OCI-M2 (cell line): Measurements from ENCODE around the gene EHD4.

Source experiments
- DNase-seq: peaks from one replicate; lab custom pipeline; 2025; ENCODE audit not compliant: unreplicated experiment; lab: John Stamatoyannopoulos, UW

EHD4 gene

DNA sequence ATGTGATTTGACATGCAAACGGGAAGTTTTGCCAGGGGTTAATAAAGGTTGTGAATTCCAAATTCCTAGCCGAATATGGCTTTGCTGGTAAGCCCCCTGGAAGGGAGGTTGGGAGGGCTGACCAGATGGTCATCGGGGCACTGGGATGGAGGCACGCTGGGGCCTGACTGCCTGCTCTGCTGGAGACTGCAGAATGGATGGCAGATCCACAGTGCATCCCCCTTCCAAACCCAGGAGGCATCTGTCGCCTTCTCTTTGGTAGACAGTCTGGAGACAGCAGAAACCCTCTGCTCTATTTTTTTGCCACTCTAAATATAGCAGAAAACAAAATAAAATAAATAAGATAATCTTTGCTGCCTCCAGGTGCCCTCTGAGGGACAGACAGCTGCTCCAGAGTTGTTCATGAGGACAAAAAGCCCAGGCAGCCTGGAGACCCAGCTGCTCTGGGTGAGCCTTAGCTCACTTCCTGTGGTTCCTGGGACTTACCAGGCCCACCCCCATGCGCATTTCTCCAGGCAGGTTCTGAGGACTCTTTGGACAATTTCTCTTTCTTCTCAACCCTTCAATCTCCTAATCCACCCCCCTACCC, 72.4 kb downstream of the EHD4 start:
- DNase-seq, result no peak

- no peak for DNase-seq
Measured at GRCh38 chr15:41897363-41897799, 75.0 kb downstream of the EHD4 start.

- DNase-seq, result no peak
Measured at GRCh38 chr15:41896566-41896965, 75.8 kb downstream of the EHD4 start.

DNA sequence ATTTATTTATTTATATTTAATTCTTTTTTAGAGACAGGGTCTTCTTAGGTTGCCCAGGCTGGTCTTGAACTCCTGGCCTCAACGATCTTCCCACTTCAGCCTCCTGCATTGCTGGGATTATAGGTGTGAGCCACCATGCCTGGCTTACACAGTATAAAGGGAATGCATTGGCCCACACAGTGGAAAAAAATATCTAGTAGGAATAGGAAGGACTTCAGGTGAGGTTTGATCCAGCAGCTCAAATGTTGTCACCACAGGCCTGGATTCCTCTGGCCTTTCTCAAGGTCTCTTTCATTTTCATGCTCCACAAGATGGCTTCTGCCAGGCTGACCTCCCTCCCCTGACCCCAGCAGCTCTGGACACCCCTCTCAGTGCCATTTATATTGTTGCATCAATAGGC, 76.4 kb downstream of the EHD4 start:
- no peak for DNase-seq

GRCh38 chr15:41895491-41895890, 76.9 kb downstream of the EHD4 start:
- no peak for DNase-seq

DNA sequence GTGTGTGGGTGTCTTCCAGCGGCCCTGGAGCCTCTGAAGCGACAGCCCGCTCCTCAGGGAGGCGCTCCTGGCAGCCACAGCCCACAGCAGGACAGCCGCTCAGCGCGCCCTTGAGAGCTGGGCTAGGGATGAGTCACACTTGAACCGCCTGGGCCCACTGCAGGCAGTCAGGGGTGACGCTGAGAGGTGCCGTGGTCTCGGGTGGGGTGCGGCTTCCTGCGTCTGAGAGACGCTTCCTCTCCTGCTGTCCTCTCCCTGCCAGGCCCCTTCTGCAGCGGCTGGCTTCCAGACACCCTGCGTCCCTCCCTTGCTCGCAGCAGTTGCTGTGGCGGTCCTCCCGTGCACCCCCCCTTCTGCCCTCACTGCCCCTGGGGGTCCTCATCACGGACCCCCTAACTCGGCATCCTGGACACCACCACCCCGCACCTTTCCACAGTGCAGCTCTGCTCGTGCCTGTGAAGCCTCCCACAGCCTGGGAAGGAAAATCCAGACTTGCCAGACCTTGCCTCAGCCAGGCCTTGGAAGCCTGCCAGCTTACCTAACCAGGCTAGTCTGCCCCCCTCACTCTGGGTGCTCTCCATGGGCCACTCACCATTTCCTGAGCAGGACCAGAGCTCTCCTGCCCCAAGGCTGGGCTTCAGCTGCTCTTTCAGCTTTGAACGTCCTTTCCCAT, 77.4 kb downstream of the EHD4 start:
- DNase-seq, result no peak

DNA sequence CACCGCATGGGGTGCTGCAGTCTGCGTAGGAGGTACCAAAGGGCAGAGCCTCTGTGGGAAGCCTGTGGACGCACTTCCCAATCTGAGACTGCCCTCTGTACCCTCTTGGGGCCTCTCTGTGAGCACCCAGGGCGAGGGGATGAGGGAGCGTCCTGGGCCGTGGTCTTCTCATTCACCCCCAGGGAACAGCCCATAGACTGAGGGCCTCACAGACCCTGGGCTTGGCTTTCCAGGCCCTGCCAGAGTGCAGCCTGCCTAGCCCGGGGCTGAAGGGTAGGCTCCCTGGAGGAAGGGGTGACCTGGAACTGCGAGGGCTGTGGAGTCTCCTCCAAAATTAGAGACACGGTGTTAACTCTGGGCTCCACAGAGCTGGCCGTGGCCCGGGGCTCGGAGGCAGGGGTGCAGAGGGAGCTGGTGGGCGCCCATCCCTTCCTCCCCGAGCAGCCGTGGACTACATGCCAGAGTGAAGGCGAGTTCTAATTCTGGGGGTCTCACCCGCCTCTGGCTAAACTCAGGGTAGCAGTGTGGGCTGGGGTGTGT, 78.0 kb downstream of the EHD4 start:
- no peak for DNase-seq

DNA sequence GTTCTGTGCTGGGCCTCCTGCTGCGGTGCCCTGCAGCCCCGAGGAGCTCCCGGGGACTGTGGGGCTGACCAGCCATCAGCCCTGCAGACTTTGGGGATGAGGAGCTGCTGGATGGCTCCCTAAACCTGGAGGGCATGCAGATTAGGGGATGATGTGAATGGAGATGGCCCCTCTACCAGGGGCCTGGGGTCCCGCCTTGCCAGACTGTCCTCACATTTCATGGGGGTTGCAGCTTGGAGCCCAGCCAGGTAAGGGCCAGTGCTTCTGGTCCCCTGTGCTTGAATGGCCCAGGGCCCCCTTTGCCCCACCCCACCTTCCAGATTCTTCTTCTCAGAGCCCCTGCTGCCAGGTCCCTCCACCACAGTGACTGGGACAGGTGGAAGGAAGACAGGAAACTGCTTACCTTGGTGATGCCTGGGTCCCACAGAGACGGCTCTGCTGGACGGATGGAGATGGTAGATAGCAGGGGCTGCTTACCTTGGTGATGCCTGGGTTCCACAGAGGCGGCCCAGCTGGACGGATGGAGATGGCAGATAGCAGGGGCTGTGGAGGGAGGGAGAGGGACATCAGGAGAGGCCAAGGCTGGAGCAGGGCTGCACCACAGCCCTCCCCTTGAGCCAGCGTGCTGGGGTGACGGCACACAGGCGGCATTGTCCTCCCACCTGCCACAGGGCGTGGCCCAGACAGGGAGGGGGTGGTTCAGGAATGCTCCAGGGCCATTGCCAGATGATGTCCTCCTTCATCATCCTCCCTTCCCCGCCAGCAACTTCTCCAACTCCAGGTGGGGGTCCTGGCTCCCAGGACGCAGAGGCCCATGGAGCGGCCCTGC, 78.7 kb downstream of the EHD4 start, which contains the start of gene SPTBN5:
Gene SPTBN5 (minus strand): TSS at position 632 of the 829 bp plus-strand sequence. CDS start 556 bp downstream, at position 76.
- no peak for DNase-seq

- DNase-seq, result no peak
Measured at GRCh38 chr15:41892621-41893421, 79.5 kb downstream of the EHD4 start.

DNA sequence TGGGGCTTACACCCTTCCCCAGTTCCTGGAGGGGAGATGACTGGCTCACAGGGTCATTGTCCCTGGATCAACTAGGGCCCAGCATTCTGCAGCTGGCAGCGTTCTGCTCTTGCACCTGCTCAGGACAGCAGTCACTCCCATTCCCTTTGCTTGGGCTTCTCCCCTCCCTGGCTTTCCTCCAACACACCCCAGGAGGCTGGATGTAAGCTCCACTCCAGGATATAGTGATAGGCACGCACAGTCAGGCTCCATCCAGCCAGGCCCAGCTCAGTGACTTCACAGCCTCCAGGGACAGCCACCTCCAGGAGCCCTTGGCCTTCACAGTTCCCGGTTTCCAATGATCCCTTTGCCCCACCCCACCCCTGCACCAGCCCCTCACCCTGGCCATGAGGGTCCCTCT, 80.4 kb downstream of the EHD4 start:
- no peak for DNase-seq

GRCh38 chr15:41891226-41891625, 81.1 kb downstream of the EHD4 start:
- DNase-seq, result no peak

DNA sequence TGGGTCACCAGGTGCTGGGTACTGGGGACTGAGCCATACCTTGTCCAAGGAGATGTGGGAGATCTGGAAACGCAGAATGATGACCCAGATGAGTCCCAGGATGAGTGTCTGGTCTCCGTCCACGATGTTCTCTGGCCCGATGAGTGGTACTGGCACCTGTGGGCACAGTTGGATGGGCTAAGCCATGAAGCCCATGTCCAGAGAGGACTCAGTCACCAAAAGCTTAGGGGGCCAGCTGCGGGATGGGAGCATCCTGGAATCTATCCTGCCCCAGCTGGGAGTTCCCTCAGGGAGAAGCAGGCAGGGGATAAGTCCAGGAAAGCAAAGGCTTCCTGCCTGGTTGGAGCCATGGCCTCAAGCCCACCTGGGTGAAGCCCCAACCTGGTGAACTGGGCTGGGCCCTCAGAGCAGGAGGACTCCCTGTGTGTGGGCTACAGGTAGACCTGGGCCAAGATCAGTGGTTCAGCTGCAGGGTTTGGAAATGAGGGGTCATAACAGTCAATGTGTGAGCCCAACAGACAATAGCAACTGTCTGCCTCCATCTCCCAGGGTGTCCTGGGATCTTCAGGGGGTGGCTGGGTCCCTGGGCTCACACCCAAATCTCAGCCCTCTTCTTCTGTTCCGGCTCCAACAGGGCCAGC, 82.2 kb downstream of the EHD4 start:
- no peak for DNase-seq

GRCh38 chr15:41888662-41889253, 83.6 kb downstream of the EHD4 start:
- DNase-seq, result no peak

DNA sequence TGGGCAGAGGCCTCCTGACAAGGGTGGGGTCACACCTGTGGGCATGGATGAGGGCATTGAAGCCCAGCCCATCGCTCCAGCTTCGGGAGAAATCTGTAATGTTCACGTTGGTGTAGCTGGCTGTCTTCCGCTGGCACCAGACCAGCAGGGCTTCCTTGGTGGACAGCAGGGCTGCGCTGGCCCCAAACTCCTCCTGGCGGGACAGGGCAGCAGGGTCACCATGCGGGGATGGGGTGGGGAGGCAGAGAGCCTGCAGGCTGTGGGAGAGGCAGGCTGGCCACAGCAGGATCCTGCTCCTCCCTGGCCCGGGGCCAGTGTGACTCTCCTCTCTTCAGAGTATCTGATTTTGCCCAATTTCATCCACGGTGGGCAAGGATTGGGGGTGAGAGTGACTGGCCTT, 84.5 kb downstream of the EHD4 start:
- no peak for DNase-seq

DNA sequence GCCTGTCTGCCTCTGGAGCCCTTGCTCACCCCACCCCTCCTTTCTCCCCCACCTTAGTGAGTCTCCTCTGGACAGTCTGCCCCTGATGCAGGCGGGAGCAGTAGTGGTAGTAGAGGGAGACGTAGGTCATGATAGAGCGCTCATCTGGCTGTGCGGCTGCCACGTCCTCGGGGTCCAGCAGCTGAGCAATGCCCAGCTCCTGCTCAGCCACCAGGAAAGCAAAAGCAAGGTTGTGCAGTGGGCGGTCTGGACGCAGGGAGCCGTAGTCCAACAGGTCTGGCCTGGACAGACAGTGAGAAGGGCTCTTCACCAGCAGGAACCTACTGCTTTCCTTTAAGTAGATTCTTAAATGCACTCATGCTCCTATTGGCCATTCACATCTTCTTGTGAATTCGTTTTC, 85.2 kb downstream of the EHD4 start:
- DNase-seq, result no peak

- DNase-seq, result no peak
Measured at GRCh38 chr15:41886741-41887140, 85.6 kb downstream of the EHD4 start.

DNA sequence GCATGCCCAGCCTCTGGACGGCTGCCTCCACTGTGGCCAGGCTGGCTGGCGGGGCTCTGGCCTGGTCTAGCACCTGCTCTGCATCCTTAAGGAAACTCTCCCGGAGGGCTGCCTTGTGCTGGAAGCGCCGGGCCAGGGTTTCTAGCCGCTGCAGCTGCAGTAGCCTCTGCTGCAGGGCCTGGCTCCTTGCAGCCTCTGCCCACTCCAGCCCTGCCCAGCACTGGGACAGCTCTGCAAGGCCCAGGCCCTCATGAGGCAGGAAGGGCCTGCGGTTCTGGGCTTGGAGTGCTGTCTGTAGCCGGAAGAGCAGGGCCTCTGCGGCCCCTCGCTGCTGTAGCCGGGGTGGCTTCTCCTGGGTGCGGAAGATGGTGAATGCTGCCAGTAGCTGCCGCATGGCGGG, 86.5 kb downstream of the EHD4 start:
- no peak for DNase-seq

DNA sequence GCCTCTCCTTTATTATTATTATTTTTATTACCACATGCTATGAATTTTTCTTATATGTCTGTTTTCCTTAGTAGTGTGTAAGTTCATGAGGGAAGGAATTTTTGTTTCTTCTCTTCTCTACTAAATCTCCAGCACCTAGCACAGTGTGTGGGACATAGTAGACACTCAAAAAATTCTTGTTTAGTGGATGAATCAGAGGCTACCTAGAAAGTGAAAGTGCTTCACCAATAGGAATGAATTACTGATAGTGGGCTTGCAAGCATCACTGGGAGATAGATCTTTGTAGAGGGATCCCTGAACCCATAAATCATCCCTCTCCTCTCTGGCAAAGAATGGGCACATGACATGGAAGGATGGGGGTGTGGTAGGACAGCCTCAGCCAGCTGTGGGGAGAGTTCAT, 87.0 kb downstream of the EHD4 start:
- no peak for DNase-seq

DNA sequence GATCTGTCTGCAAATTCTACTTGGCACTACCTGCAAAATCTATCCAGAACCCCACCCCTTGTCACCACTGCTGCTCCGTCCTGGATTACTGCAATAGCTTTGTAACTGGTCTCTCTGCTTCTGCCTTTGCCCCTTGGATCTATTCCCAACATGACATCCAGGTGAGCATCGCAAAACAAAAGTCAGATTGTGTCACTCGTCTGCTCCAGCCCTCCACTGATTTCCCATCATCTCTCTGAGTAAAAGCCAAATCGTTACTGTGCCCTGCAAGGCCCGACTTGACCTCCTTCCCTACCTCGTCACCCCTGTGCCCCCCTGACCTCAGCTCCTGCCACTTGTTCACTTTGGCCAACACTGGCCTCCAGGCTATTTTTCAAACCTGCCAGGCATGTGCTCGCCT, 87.9 kb downstream of the EHD4 start:
- DNase-seq, result no peak

- no peak for DNase-seq
Measured at GRCh38 chr15:41883484-41883825, 88.9 kb downstream of the EHD4 start.
